Caco-2 (cell line): ENCODE measurements around the gene PRODH2. TPM values are rescaled to one million over a fixed set of nuclear protein-coding genes. Genes with fewer than 3 reads are reported as not detected.

Experiments used
- BruUV-seq: library from RNA; stranded (reverse); fragments of 400-500 nt; replicated peaks from 2 replicates; lab custom pipeline; 2021; lab: Mats Ljungman, UMichigan
- CTCF ChIA-PET: fragments of 300-600 bp; sonication (Branson Sonifier 250); formaldehyde crosslinking; loops from one replicate; lab custom pipeline; 2022; ENCODE audit warnings: antibody characterized with exemption; lab: Charles Lee
- POLR2A ChIA-PET: fragments of 300-600 bp; sonication (Branson Sonifier 250); formaldehyde crosslinking; loops from one replicate; lab custom pipeline; 2022; ENCODE audit warnings: antibody characterized with exemption; lab: Charles Lee
- DNase-seq, 2 experiments: peaks; one replicate each; pipeline versions ENCODE4 v3.0.0 to v3.0.0-alpha.2; 2020 to 2022
- H3K27me3 ChIP-seq: replicated peaks from 2 replicates; pipeline ENCODE4 v1.6.0; 2011; ENCODE audit warnings: low read length; ENCODE audit not compliant: control insufficient read depth, insufficient read depth
- H3K36me3 ChIP-seq: 2 replicates; pipeline ENCODE4 v1.5.1; 2011; ENCODE audit warnings: low read length; ENCODE audit not compliant: control insufficient read depth, insufficient read depth
- H3K4me1 ChIP-seq: fragments of 250-450 bp; sonication (Bioruptor Pico); 2 replicates; pipeline ENCODE4 v1.5.1; 2020; ENCODE audit warnings: mild to moderate bottlenecking
- H3K4me3 ChIP-seq: 2 replicates; pipeline ENCODE4 v1.5.1; 2011; ENCODE audit warnings: low read depth, mild to moderate bottlenecking, control low read depth, low read length
- H3K9me3 ChIP-seq: fragments of 250-450 bp; sonication (Bioruptor Pico); 2 replicates; pipeline ENCODE4 v1.5.1; 2020; ENCODE audit warnings: mild to moderate bottlenecking, moderate library complexity
- H3K27ac Mint-ChIP-seq: one replicate; pipeline ENCODE4 v1.8.0; 2022; ENCODE audit warnings: mixed read lengths; ENCODE audit not compliant: unreplicated experiment
- H3K27me3 Mint-ChIP-seq: one replicate; pipeline ENCODE4 v1.8.0; 2022; ENCODE audit warnings: mixed read lengths; ENCODE audit not compliant: insufficient read depth, unreplicated experiment
- H3K36me3 Mint-ChIP-seq: one replicate; pipeline ENCODE4 v1.8.0; 2022; ENCODE audit warnings: mild to moderate bottlenecking, mixed read lengths; ENCODE audit not compliant: insufficient read depth, unreplicated experiment
- H3K4me1 Mint-ChIP-seq: one replicate; pipeline ENCODE4 v1.8.0; 2022; ENCODE audit warnings: low read depth, mixed read lengths; ENCODE audit not compliant: unreplicated experiment
- H3K4me3 Mint-ChIP-seq: one replicate; pipeline ENCODE4 v1.8.0; 2022; ENCODE audit warnings: mild to moderate bottlenecking, moderate library complexity, mixed read lengths; ENCODE audit not compliant: unreplicated experiment
- H3K9me3 Mint-ChIP-seq: one replicate; pipeline ENCODE4 v1.8.0; 2022; ENCODE audit warnings: mixed read lengths; ENCODE audit not compliant: unreplicated experiment
- CTCF ChIP-seq, 2 experiments: fragments of 200-600 bp in 1 of 2; IDR thresholded peaks; 1 replicate in 1 of 2; 2 replicates in 1 of 2; pipeline versions ENCODE4 v1.5.1 to v1.8.0; 2011 to 2022; ENCODE audit warnings: antibody characterized with exemption in 1 of 2, control low read depth in 1 of 2, inconsistent platforms in 1 of 2, low read depth in 1 of 2, low read length in 1 of 2, mild to moderate bottlenecking in 1 of 2, moderate library complexity in 1 of 2; ENCODE audit not compliant: insufficient read depth in 1 of 2, severe bottlenecking in 1 of 2, unreplicated experiment in 1 of 2
- intact Hi-C: fragments of 100-400 bp; cut with micrococcal nuclease; formaldehyde crosslinking; loops from one replicate; pipeline ENCODE4 v1.10.0; 2022; ENCODE audit not compliant: unreplicated experiment
- total RNA-seq: library from RNA; stranded (reverse); gene quantifications from 2 replicates; pipeline ENCODE4 v1.2.3, GENCODE V29; 2022

Gene PRODH2
- total RNA-seq, 1 experiment from 2014 or later: not detected

GRCh38 chr19:35785339-35785627, 27.4 kb downstream of the PRODH2 start:
- Mint-ChIP-seq H3K27me3 (no peaks in the 10 kb centered on the region), H3K4me1 (peaks cover 8% of the 10 kb centered on the region), H3K36me3 (no peaks in the 10 kb centered on the region), H3K4me3 (no peak overlapping the region), H3K27ac (no peak overlapping the region), H3K9me3 (no peaks in the 10 kb centered on the region)
- Histone ChIP-seq H3K4me1 (no peaks in the 10 kb centered on the region), H3K4me3 (no peak overlapping the region), H3K27me3 (no peaks in the 10 kb centered on the region), H3K36me3 (no peaks in the 10 kb centered on the region; the same call in 1 of the 2 replicates), H3K9me3 (no peaks in the 10 kb centered on the region)
- CTCF ChIA-PET: no interaction called here
- no peak for TF ChIP-seq CTCF (IDR thresholded peaks at IDR 0.05; ENCODE audit: insufficient read depth in 1 of 2, low read depth in 1 of 2, low read length in 1 of 2, severe bottlenecking in 1 of 2, unreplicated experiment in 1 of 2)
- intact Hi-C loops: no loop called here
- no TSS peak for BruUV-seq
- no peak for DNase-seq
- POLR2A ChIA-PET: no interaction called here

- H3K4me3 Mint-ChIP-seq: no peak overlapping the region
Observed at GRCh38 chr19:35784503-35785338, 27.9 kb downstream of the PRODH2 start.

More at GRCh38 chr19:35784503-35785338, 27.9 kb downstream of the PRODH2 start:
- no peak overlapping the region for H3K27ac Mint-ChIP-seq
- no peaks in the 10 kb centered on the region for H3K27me3 Mint-ChIP-seq
- H3K9me3 Mint-ChIP-seq: no peaks in the 10 kb centered on the region
- Histone ChIP-seq H3K9me3 (no peaks in the 10 kb centered on the region), H3K27me3 (no peaks in the 10 kb centered on the region), H3K36me3 (no peaks in the 10 kb centered on the region; the same call in 1 of the 2 replicates), H3K4me3 (no peak overlapping the region), H3K4me1 (no peaks in the 10 kb centered on the region)
- no peak for DNase-seq
- TF ChIP-seq CTCF (IDR thresholded peaks at IDR 0.05; ENCODE audit: insufficient read depth in 1 of 2, low read depth in 1 of 2, low read length in 1 of 2, severe bottlenecking in 1 of 2, unreplicated experiment in 1 of 2): no peak
- CTCF ChIA-PET: interaction anchor here (0.5 to 0.6 kb wide), 4 partner anchors 8 to 400 kb away, joined by 3 to 7 read pairs (median 4); no protein-coding TSS in a partner anchor
- no TSS peak for BruUV-seq
- H3K36me3 Mint-ChIP-seq: no peaks in the 10 kb centered on the region
- H3K4me1 Mint-ChIP-seq: peaks cover 8% of the 10 kb centered on the region
- POLR2A ChIA-PET: interaction anchor here (0.6 kb wide), 1 partner anchor 37 kb away, joined by 4 read pairs; the partner anchor contains the start of gene LIN37
- intact Hi-C loops: no loop called here
